ENCODE results near the gene NMBR. TPM values are rescaled to one million over a fixed set of nuclear protein-coding genes. Genes with fewer than 3 reads are reported as not detected.

NMBR gene
- total and polyA plus RNA-seq, 5 donors from 2014 or later: not detected

GRCh38 chr6:142058551-142059290 lies 88.2 kb downstream of the NMBR start:
- H3K9me3 Mint-ChIP-seq: peaks cover 0 to 7% (median 0%) of the 10 kb centered on the region in 7 donors
- Histone ChIP-seq H3K4me3 (ENCODE audit: low read depth, low read length) (no peak overlapping the region), H3K36me3 (ENCODE audit: control insufficient read depth, insufficient read depth, low read length) (no peaks in the 10 kb centered on the region), H3K27me3 (ENCODE audit: control insufficient read depth, insufficient read depth, low read length) (no peaks in the 10 kb centered on the region), H3K4me1 (ENCODE audit: control insufficient read depth, insufficient read depth, low read length, poor library complexity, severe bottlenecking) (no peaks in the 10 kb centered on the region), H3K9me3 (ENCODE audit: control insufficient read depth in 2 of 2, low read length in 2 of 2) (no peaks in the 10 kb centered on the region), H3K27ac (ENCODE audit: insufficient read depth, low read length, poor library complexity, severe bottlenecking) (no peak overlapping the region)
- H3K4me3 Mint-ChIP-seq: no peak overlapping the region
- peaks cover 0 to 6% (median 0%) of the 10 kb centered on the region in 4 donors for H3K4me1 Mint-ChIP-seq
- no peak for ATAC-seq (ENCODE audit: low read depth in 2 of 2)
- no peaks in the 10 kb centered on the region for H3K36me3 Mint-ChIP-seq
- no peak for DNase-seq
- no peak overlapping the region for H3K27ac Mint-ChIP-seq
- no peaks in the 10 kb centered on the region for H3K27me3 Mint-ChIP-seq

GRCh38 chr6:142055219-142055618 lies 91.7 kb downstream of the NMBR start:
- peaks cover 0 to 7% of the 10 kb centered on the region in 2 experiments for H3K9me3 ChIP-seq (ENCODE audit: control insufficient read depth in 2 of 2, low read length in 2 of 2)

DNA sequence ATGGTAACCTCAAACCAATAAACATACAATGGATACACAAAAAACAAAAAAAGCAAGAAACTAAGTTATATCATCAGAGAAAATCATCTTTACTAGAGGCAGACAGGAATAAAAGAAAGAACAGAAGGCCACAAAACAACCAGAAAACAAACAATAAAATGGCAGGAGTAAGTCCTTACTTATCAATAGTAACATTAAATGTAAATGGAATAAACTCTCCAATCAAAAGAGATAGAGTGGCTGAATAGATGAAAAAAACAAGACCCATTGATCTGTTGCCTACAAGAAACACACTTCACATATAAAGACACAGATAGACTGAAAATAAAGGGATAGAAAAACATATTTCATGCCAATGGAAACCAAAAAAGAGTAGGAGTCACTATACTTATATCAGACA lies 95.5 kb downstream of the NMBR start:
- no peaks in the 10 kb centered on the region for H3K36me3 Mint-ChIP-seq
- peaks cover 2 to 26% (median 9%) of the 10 kb centered on the region in 7 donors for H3K9me3 Mint-ChIP-seq
- peaks cover 0 to 4% (median 0%) of the 10 kb centered on the region in 4 donors for H3K4me1 Mint-ChIP-seq
- DNase-seq: no peak
- no peak for ATAC-seq (ENCODE audit: low read depth in 2 of 2)
- H3K4me1 ChIP-seq (ENCODE audit: control insufficient read depth, insufficient read depth, low read length, poor library complexity, severe bottlenecking): no peaks in the 10 kb centered on the region
- no peaks in the 10 kb centered on the region for H3K27me3 ChIP-seq (ENCODE audit: control insufficient read depth, insufficient read depth, low read length)
- no peaks in the 10 kb centered on the region for H3K36me3 ChIP-seq (ENCODE audit: control insufficient read depth, insufficient read depth, low read length)
- H3K4me3 ChIP-seq (ENCODE audit: low read depth, low read length): no peak overlapping the region
- no peak overlapping the region for H3K27ac ChIP-seq (ENCODE audit: insufficient read depth, low read length, poor library complexity, severe bottlenecking)
- H3K27ac Mint-ChIP-seq: no peak overlapping the region
- H3K27me3 Mint-ChIP-seq: peaks cover 5% of the 10 kb centered on the region
- peaks cover 0 to 7% of the 10 kb centered on the region in 2 experiments for H3K9me3 ChIP-seq (ENCODE audit: control insufficient read depth in 2 of 2, low read length in 2 of 2)
- no peak overlapping the region for H3K4me3 Mint-ChIP-seq

More at GRCh38 chr6:142055219-142055618, 91.7 kb downstream of the NMBR start:
- H3K36me3 ChIP-seq (ENCODE audit: control insufficient read depth, insufficient read depth, low read length): no peaks in the 10 kb centered on the region
- ATAC-seq (ENCODE audit: low read depth in 2 of 2) (no peak), DNase-seq (no peak)
- Mint-ChIP-seq H3K9me3 (peaks cover 2 to 22% (median 6%) of the 10 kb centered on the region in 7 donors), H3K27me3 (peaks cover 5% of the 10 kb centered on the region), H3K27ac (no peak overlapping the region), H3K4me1 (peaks cover 0 to 6% (median 0%) of the 10 kb centered on the region in 4 donors), H3K4me3 (no peak overlapping the region), H3K36me3 (no peaks in the 10 kb centered on the region)
- no peak overlapping the region for H3K4me3 ChIP-seq (ENCODE audit: low read depth, low read length)
- H3K27me3 ChIP-seq (ENCODE audit: control insufficient read depth, insufficient read depth, low read length): no peaks in the 10 kb centered on the region
- H3K27ac ChIP-seq (ENCODE audit: insufficient read depth, low read length, poor library complexity, severe bottlenecking): no peak overlapping the region
- no peaks in the 10 kb centered on the region for H3K4me1 ChIP-seq (ENCODE audit: control insufficient read depth, insufficient read depth, low read length, poor library complexity, severe bottlenecking)

DNA sequence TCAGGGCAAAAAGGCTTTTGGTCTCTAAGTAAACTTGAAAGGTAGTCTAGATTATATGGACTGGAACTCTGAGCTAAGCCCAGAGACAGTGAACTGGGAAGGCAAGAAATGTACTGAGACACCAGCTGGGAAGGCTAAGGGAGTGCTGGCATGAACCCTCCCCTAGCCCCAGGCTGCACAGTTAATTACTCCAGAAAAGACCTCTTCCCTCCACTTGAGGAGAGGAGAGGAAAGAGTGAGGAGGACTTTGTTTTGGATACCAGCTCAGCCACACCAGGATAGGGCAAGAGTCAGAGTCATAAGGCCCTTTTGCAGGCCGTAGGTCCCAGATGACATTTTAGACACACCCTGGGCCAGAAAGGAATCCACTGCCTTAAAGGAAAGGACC lies 98.3 kb downstream of the NMBR start:
- no peaks in the 10 kb centered on the region for H3K4me1 ChIP-seq (ENCODE audit: control insufficient read depth, insufficient read depth, low read length, poor library complexity, severe bottlenecking)
- H3K36me3 ChIP-seq (ENCODE audit: control insufficient read depth, insufficient read depth, low read length): no peaks in the 10 kb centered on the region
- no peaks in the 10 kb centered on the region for H3K4me1 Mint-ChIP-seq
- peaks cover 2 to 26% (median 7%) of the 10 kb centered on the region in 7 donors for H3K9me3 Mint-ChIP-seq
- H3K36me3 Mint-ChIP-seq: no peaks in the 10 kb centered on the region
- no peaks in the 10 kb centered on the region for H3K27me3 ChIP-seq (ENCODE audit: control insufficient read depth, insufficient read depth, low read length)
- no peak overlapping the region for H3K4me3 ChIP-seq (ENCODE audit: low read depth, low read length)
- no peak overlapping the region for H3K4me3 Mint-ChIP-seq
- H3K27me3 Mint-ChIP-seq: peaks cover 5% of the 10 kb centered on the region
- H3K27ac ChIP-seq (ENCODE audit: insufficient read depth, low read length, poor library complexity, severe bottlenecking): no peak overlapping the region
- H3K27ac Mint-ChIP-seq: no peak overlapping the region
- peaks cover 0 to 7% of the 10 kb centered on the region in 2 experiments for H3K9me3 ChIP-seq (ENCODE audit: control insufficient read depth in 2 of 2, low read length in 2 of 2)
- DNase-seq (no peak), ATAC-seq (ENCODE audit: low read depth in 2 of 2) (no peak)

- Histone ChIP-seq H3K27me3 (ENCODE audit: control insufficient read depth, insufficient read depth, low read length) (no peaks in the 10 kb centered on the region), H3K36me3 (ENCODE audit: control insufficient read depth, insufficient read depth, low read length) (no peaks in the 10 kb centered on the region), H3K4me1 (ENCODE audit: control insufficient read depth, insufficient read depth, low read length, poor library complexity, severe bottlenecking) (no peaks in the 10 kb centered on the region), H3K4me3 (ENCODE audit: low read depth, low read length) (no peak overlapping the region), H3K27ac (ENCODE audit: insufficient read depth, low read length, poor library complexity, severe bottlenecking) (no peak overlapping the region), H3K9me3 (ENCODE audit: control insufficient read depth in 2 of 2, low read length in 2 of 2) (peaks cover 0 to 7% of the 10 kb centered on the region in 2 experiments)
- Mint-ChIP-seq H3K4me3 (no peak overlapping the region), H3K4me1 (no peaks in the 10 kb centered on the region), H3K36me3 (no peaks in the 10 kb centered on the region), H3K27me3 (peaks cover 5% of the 10 kb centered on the region), H3K9me3 (peaks cover 2 to 26% (median 7%) of the 10 kb centered on the region in 7 donors), H3K27ac (no peak overlapping the region)
- no peak for ATAC-seq (ENCODE audit: low read depth in 2 of 2)
- DNase-seq: no peak
Measured at GRCh38 chr6:142047934-142048592, 98.9 kb downstream of the NMBR start.

- Histone ChIP-seq H3K27me3 (ENCODE audit: control insufficient read depth, insufficient read depth, low read length) (no peaks in the 10 kb centered on the region), H3K27ac (ENCODE audit: insufficient read depth, low read length, poor library complexity, severe bottlenecking) (no peak overlapping the region), H3K4me3 (ENCODE audit: low read depth, low read length) (no peak overlapping the region), H3K36me3 (ENCODE audit: control insufficient read depth, insufficient read depth, low read length) (no peaks in the 10 kb centered on the region), H3K4me1 (ENCODE audit: control insufficient read depth, insufficient read depth, low read length, poor library complexity, severe bottlenecking) (no peaks in the 10 kb centered on the region), H3K9me3 (ENCODE audit: control insufficient read depth in 2 of 2, low read length in 2 of 2) (no peaks in the 10 kb centered on the region)
- H3K27ac Mint-ChIP-seq: no peak overlapping the region
- no peaks in the 10 kb centered on the region for H3K27me3 Mint-ChIP-seq
- H3K4me3 Mint-ChIP-seq: no peak overlapping the region
- ATAC-seq (ENCODE audit: low read depth in 2 of 2) (no peak), DNase-seq (no peak)
- H3K4me1 Mint-ChIP-seq: no peaks in the 10 kb centered on the region
- H3K9me3 Mint-ChIP-seq: peaks cover 0 to 8% (median 3%) of the 10 kb centered on the region in 7 donors
- no peaks in the 10 kb centered on the region for H3K36me3 Mint-ChIP-seq
Measured at GRCh38 chr6:142045380-142046278, 101.3 kb downstream of the NMBR start.

DNA sequence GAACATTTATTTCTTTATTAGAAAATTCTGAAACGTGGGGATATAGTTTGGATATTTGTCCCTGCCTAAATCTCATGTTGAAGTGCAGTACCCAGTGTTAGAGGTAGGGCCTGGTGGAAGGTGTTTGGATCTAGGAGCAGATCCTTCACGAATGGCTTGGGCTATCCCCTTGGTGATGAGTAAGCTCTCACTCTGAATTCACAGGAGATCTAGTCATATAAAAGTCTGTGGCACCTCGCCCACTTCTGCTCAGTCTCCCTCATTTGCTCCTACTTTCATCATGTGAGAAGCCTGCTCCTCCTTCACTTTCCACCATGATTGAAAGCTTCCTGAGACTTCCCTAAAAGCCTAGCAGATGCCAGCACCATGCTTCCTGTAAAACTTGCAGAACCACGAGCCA lies 111.0 kb downstream of the NMBR start:
- H3K27ac ChIP-seq (ENCODE audit: insufficient read depth, low read length, poor library complexity, severe bottlenecking): no peak overlapping the region
- H3K9me3 Mint-ChIP-seq: peaks cover 0 to 1% (median 0%) of the 10 kb centered on the region in 7 donors
- no peaks in the 10 kb centered on the region for H3K4me1 Mint-ChIP-seq
- no peaks in the 10 kb centered on the region for H3K27me3 Mint-ChIP-seq
- DNase-seq (no peak), ATAC-seq (ENCODE audit: low read depth in 2 of 2) (no peak)
- H3K27me3 ChIP-seq (ENCODE audit: control insufficient read depth, insufficient read depth, low read length): no peaks in the 10 kb centered on the region
- H3K36me3 Mint-ChIP-seq: no peaks in the 10 kb centered on the region
- no peak overlapping the region for H3K27ac Mint-ChIP-seq
- H3K4me3 Mint-ChIP-seq: no peak overlapping the region
- no peaks in the 10 kb centered on the region for H3K9me3 ChIP-seq (ENCODE audit: control insufficient read depth in 2 of 2, low read length in 2 of 2)
- H3K4me3 ChIP-seq (ENCODE audit: low read depth, low read length): no peak overlapping the region
- H3K4me1 ChIP-seq (ENCODE audit: control insufficient read depth, insufficient read depth, low read length, poor library complexity, severe bottlenecking): no peaks in the 10 kb centered on the region
- H3K36me3 ChIP-seq (ENCODE audit: control insufficient read depth, insufficient read depth, low read length): no peaks in the 10 kb centered on the region
